ENCODE data around the gene MXRA8. TPM values are rescaled to one million over a fixed set of nuclear protein-coding genes. Genes with fewer than 3 reads are reported as not detected.

Gene MXRA8
- total and polyA plus RNA-seq, 2 donors from 2014 or later: 26.0 to 64.7 TPM

DNA sequence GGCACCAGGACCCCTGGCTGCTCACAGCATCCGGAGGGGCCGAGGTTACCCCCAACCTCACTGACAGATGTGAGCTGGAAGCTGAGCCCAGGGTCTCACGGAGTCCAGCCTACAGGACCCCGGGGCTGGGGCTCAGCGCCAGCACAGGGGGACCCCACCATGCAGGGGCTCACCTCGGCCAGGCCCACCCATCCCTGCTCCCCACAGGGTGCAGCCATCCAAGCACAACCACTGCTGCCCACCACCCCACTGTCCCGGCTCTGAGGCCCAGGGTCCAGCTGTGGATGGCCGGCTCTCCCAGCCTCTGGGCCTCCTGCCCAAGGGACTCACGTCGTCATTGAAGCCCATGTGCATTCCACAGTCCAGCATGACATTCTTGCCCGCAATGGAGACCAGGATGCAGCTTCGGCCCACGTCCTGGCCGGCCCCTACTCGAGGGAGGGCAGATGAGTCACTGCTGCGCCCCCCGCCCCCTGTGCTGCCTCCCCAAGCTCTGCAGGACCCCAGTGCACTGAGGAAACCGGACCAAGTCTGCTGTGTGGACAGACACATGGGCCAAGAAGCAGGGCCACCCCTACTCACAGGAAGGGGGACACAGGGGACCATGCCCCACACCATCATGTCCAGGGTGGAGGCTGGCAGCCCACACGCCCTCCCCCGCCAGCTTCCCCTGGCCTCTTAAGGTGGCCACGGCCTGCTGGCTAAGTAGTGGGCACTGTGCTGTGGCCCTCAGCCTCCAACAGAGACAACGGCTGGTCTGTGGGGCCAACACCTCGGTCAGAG is 37.5 kb downstream of the MXRA8 start:
- no peaks in the 10 kb centered on the region for H3K9me3 ChIP-seq (ENCODE audit: control insufficient read depth in 2 of 3, insufficient read depth in 1 of 3, low read length in 3 of 3)
- peaks cover 0 to 11% (median 10%) of the 10 kb centered on the region in 3 donors for H3K4me1 ChIP-seq (ENCODE audit: control insufficient read depth in 2 of 3, insufficient read depth in 2 of 3, low read depth in 1 of 3, low read length in 3 of 3)
- H3K4me3 ChIP-seq (ENCODE audit: low read length in 3 of 3): no peak overlapping the region
- no peaks in the 10 kb centered on the region for H3K36me3 ChIP-seq (ENCODE audit: control insufficient read depth in 2 of 3, insufficient read depth in 3 of 3, low read length in 3 of 3)
- FAIRE-seq (no peak), DNase-seq (no peak)
- no peak for TF ChIP-seq CTCF (IDR thresholded peaks at IDR 0.05; ENCODE audit: borderline replicate concordance, extremely low read depth, insufficient read depth)
- H3K27ac ChIP-seq (ENCODE audit: low read depth in 2 of 2, low read length in 2 of 2): no peak overlapping the region
- H3K9ac ChIP-seq (ENCODE audit: low read length in 3 of 3): no peak overlapping the region
- intact Hi-C loops (cut with DNase I): no loop called here
- H3K27me3 ChIP-seq (ENCODE audit: control insufficient read depth, insufficient read depth, low read length): no peaks in the 10 kb centered on the region

GRCh38 chr1:1319646-1319941 is 38.8 kb downstream of the MXRA8 start:
- no peak for TF ChIP-seq CTCF (IDR thresholded peaks at IDR 0.05; ENCODE audit: borderline replicate concordance, extremely low read depth, insufficient read depth)

GRCh38 chr1:1318777-1319645 is 39.3 kb downstream of the MXRA8 start:
- DNase-seq: no peak
- H3K27me3 ChIP-seq (ENCODE audit: control insufficient read depth, insufficient read depth, low read length): no peaks in the 10 kb centered on the region
- H3K27ac ChIP-seq (ENCODE audit: low read depth in 2 of 2, low read length in 2 of 2): no peak overlapping the region
- H3K36me3 ChIP-seq (ENCODE audit: control insufficient read depth in 2 of 3, insufficient read depth in 3 of 3, low read length in 3 of 3): peaks cover 0 to 8% (median 3%) of the 10 kb centered on the region in 3 donors
- no peak for FAIRE-seq
- H3K9ac ChIP-seq (ENCODE audit: low read length in 3 of 3): no peak overlapping the region
- intact Hi-C loops (cut with DNase I): no loop called here
- H3K4me1 ChIP-seq (ENCODE audit: control insufficient read depth in 2 of 3, insufficient read depth in 2 of 3, low read depth in 1 of 3, low read length in 3 of 3): peaks cover 0 to 5% (median 3%) of the 10 kb centered on the region in 3 donors
- H3K9me3 ChIP-seq (ENCODE audit: control insufficient read depth in 2 of 3, insufficient read depth in 1 of 3, low read length in 3 of 3): no peaks in the 10 kb centered on the region
- no peak for TF ChIP-seq CTCF (IDR thresholded peaks at IDR 0.05; ENCODE audit: borderline replicate concordance, extremely low read depth, insufficient read depth)
- H3K4me3 ChIP-seq (ENCODE audit: low read length in 3 of 3): no peak overlapping the region

More at GRCh38 chr1:1319646-1319941, 38.8 kb downstream of the MXRA8 start:
- intact Hi-C loops (cut with DNase I): no loop called here
- H3K4me1 ChIP-seq (ENCODE audit: control insufficient read depth in 2 of 3, insufficient read depth in 2 of 3, low read depth in 1 of 3, low read length in 3 of 3): peaks cover 0 to 5% (median 3%) of the 10 kb centered on the region in 3 donors
- no peak overlapping the region for H3K4me3 ChIP-seq (ENCODE audit: low read length in 3 of 3)
- no peak for FAIRE-seq
- no peaks in the 10 kb centered on the region for H3K9me3 ChIP-seq (ENCODE audit: control insufficient read depth in 2 of 3, insufficient read depth in 1 of 3, low read length in 3 of 3)
- H3K27ac ChIP-seq (ENCODE audit: low read depth in 2 of 2, low read length in 2 of 2): no peak overlapping the region
- H3K27me3 ChIP-seq (ENCODE audit: control insufficient read depth, insufficient read depth, low read length): no peaks in the 10 kb centered on the region
- no peak overlapping the region for H3K9ac ChIP-seq (ENCODE audit: low read length in 3 of 3)
- peaks cover 0 to 3% (median 3%) of the 10 kb centered on the region in 3 donors for H3K36me3 ChIP-seq (ENCODE audit: control insufficient read depth in 2 of 3, insufficient read depth in 3 of 3, low read length in 3 of 3)
- no peak for DNase-seq

Data from kidney (tissue), 14 donors.